Lung (tissue), 12 donors: ENCODE measurements around the gene MAML3. TPM values are rescaled to one million over a fixed set of nuclear protein-coding genes. Genes with fewer than 3 reads are reported as not detected.

Experiments used
- ATAC-seq: fragments of 200-7000 bp; cut with Tn5 transposase; one replicate; pipeline ENCODE4 v1.9.1; 2020; ENCODE audit warnings: moderate number of reproducible peaks; ENCODE audit not compliant: insufficient read depth, low FRiP score
- DNase-seq, 3 donors: peaks; one replicate each; pipeline ENCODE4 v3.0.0-alpha.2; 2013 to 2017
- H3K27ac ChIP-seq, 2 donors: one replicate each; pipeline ENCODE4 v1.5.1; 2013; ENCODE audit warnings: mild to moderate bottlenecking in 2 of 2, moderate library complexity in 2 of 2, control low read depth in 1 of 2, inconsistent platforms in 1 of 2, low read depth in 1 of 2, low read length in 1 of 2
- H3K27me3 ChIP-seq, 3 donors: one replicate each; pipeline ENCODE4 v1.5.1; 2013; ENCODE audit warnings: low read length in 2 of 3; ENCODE audit not compliant: control insufficient read depth in 3 of 3, insufficient read depth in 3 of 3
- H3K36me3 ChIP-seq, 4 donors: one replicate each; pipeline ENCODE4 v1.5.1; 2013; ENCODE audit warnings: low read length in 4 of 4, mild to moderate bottlenecking in 1 of 4, moderate library complexity in 1 of 4; ENCODE audit not compliant: control insufficient read depth in 4 of 4, insufficient read depth in 4 of 4
- H3K4me1 ChIP-seq, 5 donors: one replicate each; pipeline ENCODE4 v1.5.1; 2013; ENCODE audit warnings: low read length in 5 of 5, mild to moderate bottlenecking in 2 of 5, moderate library complexity in 1 of 5; ENCODE audit not compliant: control insufficient read depth in 5 of 5, insufficient read depth in 5 of 5
- H3K4me3 ChIP-seq: one replicate; pipeline ENCODE4 v1.5.1; 2013; ENCODE audit warnings: mild to moderate bottlenecking, control low read depth, moderate library complexity
- H3K9ac ChIP-seq, 2 donors: one replicate each; pipeline ENCODE4 v1.5.1; 2013; ENCODE audit warnings: low read length in 2 of 2, control low read depth in 1 of 2; ENCODE audit not compliant: insufficient read depth in 1 of 2
- H3K9me3 ChIP-seq, 4 donors: one replicate each; pipeline ENCODE4 v1.5.1; 2013; ENCODE audit warnings: low read length in 3 of 4, mild to moderate bottlenecking in 1 of 4, moderate library complexity in 1 of 4; ENCODE audit not compliant: control insufficient read depth in 4 of 4, insufficient read depth in 3 of 4
- WGBS, 2 donors: extraction: QIAGEN DNeasy Blood & Tissue Kit; methylation state at CpG; one replicate each; pipeline ENCODE4 v1.1.7; 2013; 5-methylcytosine and 5-hydroxymethylcytosine counted together
- polyA plus RNA-seq, 2 donors: library from polyadenylated mRNA; stranded (reverse); fragments of 200-250 nt; gene quantifications; one replicate each; pipeline ENCODE4 v1.2.1, GENCODE V29; 2013
- total RNA-seq, 2 donors: library from RNA; depleted of rRNA in 1 of 2; stranded (reverse); fragments of >200 nt in 1 of 2; gene quantifications; one replicate each; pipeline ENCODE4 v1.2.1, GENCODE V29; 2014 to 2021
- TF ChIP-seq, protein P1 (sequence below): IDR thresholded peaks from 2 replicates; pipeline ENCODE4 v1.5.1; 2012; ENCODE audit warnings: mild to moderate bottlenecking; ENCODE audit errors: control extremely low read depth, extremely low read depth
- donor health status: control.
- donor health status: control.
- donor health status: Bipolar disorder and iron deficiency.
- donor health status: healthy.
- donor health status: DM: yes; HTN: yes; CAD: no.

The MAML3 gene
- total and polyA plus RNA-seq, 4 donors = 3.0 to 16.4 (median 8.5) TPM

DNA sequence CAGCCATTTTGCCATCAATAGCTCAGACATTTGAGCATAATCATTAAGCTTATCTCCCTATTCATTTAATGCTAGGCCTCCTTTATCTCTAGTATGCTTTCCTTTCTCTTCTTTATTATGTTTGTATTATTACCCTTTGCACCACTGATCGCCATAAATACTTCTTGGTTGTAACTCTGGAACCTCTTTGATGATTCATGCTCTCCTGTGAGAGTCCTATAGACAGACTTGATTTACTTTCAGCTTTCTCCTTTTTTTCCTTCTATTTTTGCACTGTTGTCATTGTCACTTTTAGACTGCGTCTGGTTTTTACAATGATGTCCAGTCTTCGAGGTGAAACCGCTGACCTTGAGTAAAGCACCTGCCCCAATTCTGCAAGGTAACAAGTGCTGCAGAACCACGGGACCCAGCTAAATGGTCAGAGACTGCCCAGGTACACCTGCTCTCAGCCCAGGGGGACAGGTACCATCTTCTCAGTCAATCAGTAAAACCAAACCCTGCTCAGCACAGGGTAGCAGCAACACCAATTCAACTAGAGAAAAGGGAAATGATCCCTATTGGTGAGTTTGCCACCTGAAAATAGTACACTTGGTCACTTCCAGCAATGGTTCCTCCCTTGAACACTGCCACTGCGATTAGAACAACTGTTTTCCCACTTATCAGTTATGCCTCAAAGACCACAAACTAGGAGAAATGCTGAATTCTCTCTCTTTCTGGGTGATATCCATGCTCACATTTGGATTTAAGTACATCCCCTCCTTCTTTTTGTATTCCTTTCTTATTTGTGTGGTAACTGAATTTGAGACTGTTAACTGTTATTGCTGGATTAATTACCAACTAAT, 125.1 kb downstream of the MAML3 start:
- H3K27me3 ChIP-seq = no peaks in the 10 kb centered on the region
- no peak overlapping the region for H3K9ac ChIP-seq
- ATAC-seq = no peak
- H3K36me3 ChIP-seq = no peaks in the 10 kb centered on the region
- H3K27ac ChIP-seq = no peak overlapping the region
- H3K4me3 ChIP-seq = no peak overlapping the region
- H3K4me1 ChIP-seq = peaks cover 0 to 17% (median 2%) of the 10 kb centered on the region in 5 donors
- no peak for DNase-seq
- 77 to 91% methylated on average over 6 of the region's 6 CpGs for WGBS, 2 donors
- TF ChIP-seq, protein P1, sequence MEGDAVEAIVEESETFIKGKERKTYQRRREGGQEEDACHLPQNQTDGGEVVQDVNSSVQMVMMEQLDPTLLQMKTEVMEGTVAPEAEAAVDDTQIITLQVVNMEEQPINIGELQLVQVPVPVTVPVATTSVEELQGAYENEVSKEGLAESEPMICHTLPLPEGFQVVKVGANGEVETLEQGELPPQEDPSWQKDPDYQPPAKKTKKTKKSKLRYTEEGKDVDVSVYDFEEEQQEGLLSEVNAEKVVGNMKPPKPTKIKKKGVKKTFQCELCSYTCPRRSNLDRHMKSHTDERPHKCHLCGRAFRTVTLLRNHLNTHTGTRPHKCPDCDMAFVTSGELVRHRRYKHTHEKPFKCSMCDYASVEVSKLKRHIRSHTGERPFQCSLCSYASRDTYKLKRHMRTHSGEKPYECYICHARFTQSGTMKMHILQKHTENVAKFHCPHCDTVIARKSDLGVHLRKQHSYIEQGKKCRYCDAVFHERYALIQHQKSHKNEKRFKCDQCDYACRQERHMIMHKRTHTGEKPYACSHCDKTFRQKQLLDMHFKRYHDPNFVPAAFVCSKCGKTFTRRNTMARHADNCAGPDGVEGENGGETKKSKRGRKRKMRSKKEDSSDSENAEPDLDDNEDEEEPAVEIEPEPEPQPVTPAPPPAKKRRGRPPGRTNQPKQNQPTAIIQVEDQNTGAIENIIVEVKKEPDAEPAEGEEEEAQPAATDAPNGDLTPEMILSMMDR = no peak
- H3K9me3 ChIP-seq = no peaks in the 10 kb centered on the region

DNA sequence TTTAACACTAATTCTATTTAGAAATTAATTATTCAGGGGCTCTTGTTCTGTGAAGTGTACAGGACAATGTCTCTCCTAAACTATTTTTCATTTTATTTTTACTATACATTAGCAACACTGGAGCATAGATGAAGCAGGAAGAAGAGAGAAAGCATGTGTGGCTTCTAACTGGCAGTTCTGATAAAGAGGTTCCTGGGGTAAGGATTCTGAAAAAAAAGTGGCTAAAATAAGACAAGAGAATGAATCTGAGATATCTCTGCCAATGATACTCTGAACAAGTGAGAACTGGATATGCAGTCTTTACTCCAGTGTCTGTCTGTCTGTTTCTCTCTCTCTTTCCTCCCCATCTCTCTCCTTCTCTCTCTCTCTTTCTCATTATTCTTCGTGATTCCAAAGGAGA, 125.9 kb downstream of the MAML3 start:
- Histone ChIP-seq H3K36me3 (no peaks in the 10 kb centered on the region), H3K4me3 (no peak overlapping the region), H3K4me1 (peaks cover 0 to 17% (median 2%) of the 10 kb centered on the region in 5 donors), H3K9me3 (no peaks in the 10 kb centered on the region), H3K9ac (no peak overlapping the region), H3K27ac (no peak overlapping the region), H3K27me3 (no peaks in the 10 kb centered on the region)
- DNase-seq (no peak), ATAC-seq (no peak)
- WGBS, 2 donors = 92 to 93% methylated on average over 1 of the region's 1 CpG
- TF ChIP-seq, protein P1 = no peak

DNA sequence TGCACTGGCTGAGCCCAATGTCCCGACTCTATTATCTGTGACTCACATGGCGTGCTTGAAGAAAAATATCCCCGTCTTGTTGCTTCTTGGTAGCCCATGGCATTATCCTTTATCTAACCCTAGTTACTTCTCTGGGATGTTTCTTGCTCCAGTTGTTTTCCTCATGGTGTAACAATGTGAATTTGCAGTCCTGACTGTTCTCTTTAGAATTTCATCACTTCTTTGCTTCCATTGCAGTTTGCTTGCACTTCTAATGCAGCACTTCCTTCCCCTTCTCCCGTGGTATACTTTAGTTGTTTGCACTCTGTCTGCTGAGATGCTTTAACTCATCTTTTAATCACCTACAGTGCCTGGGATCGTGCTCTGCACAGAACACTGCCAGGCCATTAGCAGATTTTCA, 126.9 kb downstream of the MAML3 start:
- Histone ChIP-seq H3K4me3 (no peak overlapping the region), H3K27ac (no peak overlapping the region), H3K9me3 (no peaks in the 10 kb centered on the region), H3K36me3 (no peaks in the 10 kb centered on the region), H3K4me1 (peaks cover 0 to 14% (median under 1%) of the 10 kb centered on the region in 5 donors), H3K27me3 (no peaks in the 10 kb centered on the region), H3K9ac (no peak overlapping the region)
- ATAC-seq = no peak
- TF ChIP-seq, protein P1 = no peak
- DNase-seq = no peak
- 45 to 65% methylated on average over 5 of the region's 5 CpGs for WGBS, 2 donors
